Neural cell (in vitro differentiated cells): Measurements from ENCODE around the gene KRT37. TPM values are rescaled to one million over a fixed set of nuclear protein-coding genes. Genes with fewer than 3 reads are reported as not detected.

Experiments
- H2AFZ ChIP-seq: fragments of 200-600, 300-800 bp; sonication (generic), shearing (Covaris generic); 2 replicates; pipeline ENCODE4 v1.6.0; 2014; ENCODE audit warnings: low read depth, mild to moderate bottlenecking, antibody characterized with exemption, low read length, moderate library complexity
- H3F3A ChIP-seq: fragments of 200-600 bp; shearing (Covaris generic); 2 replicates; pipeline ENCODE4 v1.6.1; 2016; ENCODE audit warnings: mild to moderate bottlenecking, moderate library complexity, mixed read lengths, antibody characterized with exemption, low read length; ENCODE audit not compliant: insufficient read depth, poor library complexity, severe bottlenecking
- H3K27ac ChIP-seq: fragments of 200-600, 300-800 bp; sonication (generic), shearing (Covaris generic); 2 replicates; pipeline ENCODE4 v1.5.1; 2014; ENCODE audit warnings: mild to moderate bottlenecking, low read length, moderate library complexity
- H3K27me3 ChIP-seq: fragments of 300-800, 200-600 bp; sonication (generic), shearing (Covaris generic); 2 replicates; pipeline ENCODE4 v1.6.0; 2014; ENCODE audit warnings: mild to moderate bottlenecking, low read depth, low read length, moderate library complexity; ENCODE audit not compliant: insufficient read depth
- H3K36me3 ChIP-seq: fragments of 300-800, 200-600 bp; sonication (generic), shearing (Covaris generic); 2 replicates; pipeline ENCODE4 v1.5.1; 2014; ENCODE audit warnings: mild to moderate bottlenecking, antibody characterized with exemption, low read length, moderate library complexity; ENCODE audit not compliant: insufficient read depth
- H3K4me2 ChIP-seq: fragments of 300-800, 200-600 bp; sonication (generic), shearing (Covaris generic); 2 replicates; pipeline ENCODE4 v1.6.0; 2014; ENCODE audit warnings: mild to moderate bottlenecking, low read length
- H3K4me3 ChIP-seq: fragments of 300-800, 200-600 bp; sonication (generic), shearing (Covaris generic); 2 replicates; pipeline ENCODE4 v1.5.1; 2014; ENCODE audit warnings: mild to moderate bottlenecking, low read length, moderate library complexity
- H3K79me2 ChIP-seq: fragments of 200-600 bp; shearing (Covaris generic); replicated peaks from 2 replicates; pipeline ENCODE4 v1.6.0; 2014; ENCODE audit warnings: mild to moderate bottlenecking, low read length, moderate library complexity; ENCODE audit not compliant: insufficient read depth
- H3K9ac ChIP-seq: fragments of 300-800, 200-600 bp; sonication (generic), shearing (Covaris generic); 2 replicates; pipeline ENCODE4 v1.6.1; 2016; ENCODE audit warnings: mild to moderate bottlenecking, low read length, mixed read lengths
- H3K9me2 ChIP-seq: fragments of 200-600 bp; shearing (Covaris generic); 2 replicates; pipeline ENCODE4 v1.6.1; 2016; ENCODE audit warnings: mild to moderate bottlenecking, low read length, mixed read lengths; ENCODE audit not compliant: insufficient read depth
- H3K9me3 ChIP-seq: fragments of 200-600, 300-800 bp; sonication (generic), shearing (Covaris generic); 2 replicates; pipeline ENCODE4 v1.6.1; 2016; ENCODE audit warnings: mild to moderate bottlenecking, mixed run types, low read length, moderate library complexity, mixed read lengths
- H4K20me1 ChIP-seq: fragments of 200-600 bp; shearing (Covaris generic); 2 replicates; pipeline ENCODE4 v1.6.1; 2016; ENCODE audit warnings: mild to moderate bottlenecking, mixed run types; ENCODE audit not compliant: insufficient read depth
- EP300 ChIP-seq: fragments of 450-650 bp; conservative IDR thresholded peaks from 2 replicates; pipeline ENCODE4 v1.6.1; 2014; ENCODE audit warnings: antibody characterized with exemption, mild to moderate bottlenecking, moderate library complexity; ENCODE audit not compliant: poor library complexity, severe bottlenecking
- EZH2 ChIP-seq: fragments of 200-600, 300-800 bp; shearing (Covaris generic), sonication (generic); IDR thresholded peaks from 2 replicates; pipeline ENCODE4 v1.6.1; 2014; ENCODE audit warnings: antibody characterized with exemption, low read length, borderline replicate concordance, mild to moderate bottlenecking; ENCODE audit not compliant: insufficient read depth, poor library complexity, severe bottlenecking
- MXI1 ChIP-seq: fragments of 450-650 bp; conservative IDR thresholded peaks from 2 replicates; pipeline ENCODE4 v1.6.1; 2014; ENCODE audit warnings: antibody characterized with exemption, mild to moderate bottlenecking; ENCODE audit not compliant: poor library complexity, severe bottlenecking
- POLR2AphosphoS5 ChIP-seq: IDR thresholded peaks from 2 replicates; pipeline ENCODE4 v1.6.1; 2012
- RAD21 ChIP-seq: fragments of 450-650 bp; conservative IDR thresholded peaks from 2 replicates; pipeline ENCODE4 v1.6.1; 2014; ENCODE audit warnings: antibody characterized with exemption, mild to moderate bottlenecking, moderate library complexity
- SMC3 ChIP-seq: fragments of 450-650 bp; conservative IDR thresholded peaks from 2 replicates; pipeline ENCODE4 v1.6.1; 2014; ENCODE audit warnings: antibody characterized with exemption, mild to moderate bottlenecking, moderate library complexity; ENCODE audit not compliant: poor library complexity
- TAF1 ChIP-seq: IDR thresholded peaks from 2 replicates; pipeline ENCODE4 v1.6.1; 2012; ENCODE audit warnings: low read depth
- polyA plus RNA-seq: library from polyadenylated mRNA; depleted of rRNA; stranded (reverse); fragments of >200 nt; gene quantifications from 2 replicates; pipeline ENCODE4 v1.2.3, GENCODE V29; 2014
- TF ChIP-seq, protein P1 (sequence below): fragments of 450-650 bp; IDR thresholded peaks from 2 replicates; pipeline ENCODE4 v1.5.1; 2014; ENCODE audit warnings: antibody characterized with exemption, mild to moderate bottlenecking, moderate library complexity; ENCODE audit not compliant: poor library complexity, severe bottlenecking
- TF ChIP-seq, protein P2 (sequence below): IDR thresholded peaks from 2 replicates; pipeline ENCODE4 v1.6.1; 2012; ENCODE audit warnings: borderline replicate concordance

The KRT37 gene
- polyA plus RNA-seq, 1 donor from 2014 or later, result not detected

DNA sequence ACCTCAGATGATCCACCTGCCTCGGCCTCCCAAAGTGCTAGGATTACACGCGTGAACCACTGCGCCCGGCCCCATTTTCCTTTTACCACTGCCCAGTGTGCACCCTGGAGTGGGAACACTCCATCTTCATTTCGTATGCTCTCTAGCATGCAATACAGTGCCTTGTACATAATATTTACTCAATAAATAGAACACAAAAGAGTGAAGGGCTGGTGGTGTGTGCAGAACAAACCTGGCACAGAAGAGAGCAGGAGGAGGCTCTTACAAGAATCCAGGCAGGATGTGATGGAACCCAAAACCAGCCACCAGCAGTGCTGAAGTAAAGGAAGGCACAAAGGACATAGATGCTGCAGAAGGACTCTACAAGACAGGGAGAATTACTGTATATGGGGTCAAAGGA, 7.3 kb downstream of the KRT37 start:
- Histone ChIP-seq H3K9me3 (no peaks in the 10 kb centered on the region), H4K20me1 (no peaks in the 10 kb centered on the region), H3F3A (no peaks in the 10 kb centered on the region), H3K36me3 (no peaks in the 10 kb centered on the region), H2AFZ (no peak overlapping the region), H3K9ac (no peak overlapping the region), H3K79me2 (no peaks in the 10 kb centered on the region), H3K27ac (no peak overlapping the region), H3K4me2 (no peak overlapping the region), H3K27me3 (no peaks in the 10 kb centered on the region), H3K4me3 (no peak overlapping the region), H3K9me2 (no peaks in the 10 kb centered on the region)
- TF ChIP-seq EP300 (no peak), RAD21 (no peak), TAF1 (no peak), MXI1 (no peak), EZH2 (no peak), POLR2AphosphoS5 (no peak), SMC3 (no peak)
- TF ChIP-seq, protein P1, sequence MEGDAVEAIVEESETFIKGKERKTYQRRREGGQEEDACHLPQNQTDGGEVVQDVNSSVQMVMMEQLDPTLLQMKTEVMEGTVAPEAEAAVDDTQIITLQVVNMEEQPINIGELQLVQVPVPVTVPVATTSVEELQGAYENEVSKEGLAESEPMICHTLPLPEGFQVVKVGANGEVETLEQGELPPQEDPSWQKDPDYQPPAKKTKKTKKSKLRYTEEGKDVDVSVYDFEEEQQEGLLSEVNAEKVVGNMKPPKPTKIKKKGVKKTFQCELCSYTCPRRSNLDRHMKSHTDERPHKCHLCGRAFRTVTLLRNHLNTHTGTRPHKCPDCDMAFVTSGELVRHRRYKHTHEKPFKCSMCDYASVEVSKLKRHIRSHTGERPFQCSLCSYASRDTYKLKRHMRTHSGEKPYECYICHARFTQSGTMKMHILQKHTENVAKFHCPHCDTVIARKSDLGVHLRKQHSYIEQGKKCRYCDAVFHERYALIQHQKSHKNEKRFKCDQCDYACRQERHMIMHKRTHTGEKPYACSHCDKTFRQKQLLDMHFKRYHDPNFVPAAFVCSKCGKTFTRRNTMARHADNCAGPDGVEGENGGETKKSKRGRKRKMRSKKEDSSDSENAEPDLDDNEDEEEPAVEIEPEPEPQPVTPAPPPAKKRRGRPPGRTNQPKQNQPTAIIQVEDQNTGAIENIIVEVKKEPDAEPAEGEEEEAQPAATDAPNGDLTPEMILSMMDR, result no peak
- TF ChIP-seq, protein P2, sequence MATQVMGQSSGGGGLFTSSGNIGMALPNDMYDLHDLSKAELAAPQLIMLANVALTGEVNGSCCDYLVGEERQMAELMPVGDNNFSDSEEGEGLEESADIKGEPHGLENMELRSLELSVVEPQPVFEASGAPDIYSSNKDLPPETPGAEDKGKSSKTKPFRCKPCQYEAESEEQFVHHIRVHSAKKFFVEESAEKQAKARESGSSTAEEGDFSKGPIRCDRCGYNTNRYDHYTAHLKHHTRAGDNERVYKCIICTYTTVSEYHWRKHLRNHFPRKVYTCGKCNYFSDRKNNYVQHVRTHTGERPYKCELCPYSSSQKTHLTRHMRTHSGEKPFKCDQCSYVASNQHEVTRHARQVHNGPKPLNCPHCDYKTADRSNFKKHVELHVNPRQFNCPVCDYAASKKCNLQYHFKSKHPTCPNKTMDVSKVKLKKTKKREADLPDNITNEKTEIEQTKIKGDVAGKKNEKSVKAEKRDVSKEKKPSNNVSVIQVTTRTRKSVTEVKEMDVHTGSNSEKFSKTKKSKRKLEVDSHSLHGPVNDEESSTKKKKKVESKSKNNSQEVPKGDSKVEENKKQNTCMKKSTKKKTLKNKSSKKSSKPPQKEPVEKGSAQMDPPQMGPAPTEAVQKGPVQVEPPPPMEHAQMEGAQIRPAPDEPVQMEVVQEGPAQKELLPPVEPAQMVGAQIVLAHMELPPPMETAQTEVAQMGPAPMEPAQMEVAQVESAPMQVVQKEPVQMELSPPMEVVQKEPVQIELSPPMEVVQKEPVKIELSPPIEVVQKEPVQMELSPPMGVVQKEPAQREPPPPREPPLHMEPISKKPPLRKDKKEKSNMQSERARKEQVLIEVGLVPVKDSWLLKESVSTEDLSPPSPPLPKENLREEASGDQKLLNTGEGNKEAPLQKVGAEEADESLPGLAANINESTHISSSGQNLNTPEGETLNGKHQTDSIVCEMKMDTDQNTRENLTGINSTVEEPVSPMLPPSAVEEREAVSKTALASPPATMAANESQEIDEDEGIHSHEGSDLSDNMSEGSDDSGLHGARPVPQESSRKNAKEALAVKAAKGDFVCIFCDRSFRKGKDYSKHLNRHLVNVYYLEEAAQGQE, result no peak

DNA sequence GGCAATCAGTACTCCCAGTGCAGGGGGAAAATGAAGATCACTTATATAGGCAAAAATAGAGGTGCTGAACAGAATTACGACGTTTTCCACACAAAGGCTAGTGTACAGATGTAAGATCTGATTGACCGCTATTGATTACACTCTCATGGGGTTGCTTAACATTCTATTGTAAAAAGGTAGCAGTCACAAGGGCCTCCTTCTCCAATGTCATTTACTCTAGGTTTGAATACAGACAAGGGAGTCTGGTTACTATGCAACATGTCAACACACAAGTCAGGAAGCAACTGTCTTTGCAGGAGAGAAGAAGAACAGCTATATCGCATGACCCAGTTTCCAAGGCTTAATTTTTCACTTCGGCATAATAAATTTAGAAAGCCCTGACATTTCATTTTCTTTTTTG, 7.9 kb downstream of the KRT37 start:
- Histone ChIP-seq H3K27me3 (no peaks in the 10 kb centered on the region), H3K4me2 (no peak overlapping the region), H3K9me2 (no peaks in the 10 kb centered on the region), H3K27ac (no peak overlapping the region), H3K9me3 (no peaks in the 10 kb centered on the region), H3F3A (no peaks in the 10 kb centered on the region), H2AFZ (no peak overlapping the region), H4K20me1 (no peaks in the 10 kb centered on the region), H3K4me3 (no peak overlapping the region), H3K36me3 (no peaks in the 10 kb centered on the region), H3K9ac (no peak overlapping the region), H3K79me2 (no peaks in the 10 kb centered on the region)
- TF ChIP-seq POLR2AphosphoS5 (no peak), RAD21 (no peak), MXI1 (no peak), EZH2 (no peak), EP300 (no peak), TAF1 (no peak), SMC3 (no peak)
- TF ChIP-seq, protein P1, result no peak
- TF ChIP-seq, protein P2, result no peak
